ENCODE measurements around the gene DEPP1.

DNA sequence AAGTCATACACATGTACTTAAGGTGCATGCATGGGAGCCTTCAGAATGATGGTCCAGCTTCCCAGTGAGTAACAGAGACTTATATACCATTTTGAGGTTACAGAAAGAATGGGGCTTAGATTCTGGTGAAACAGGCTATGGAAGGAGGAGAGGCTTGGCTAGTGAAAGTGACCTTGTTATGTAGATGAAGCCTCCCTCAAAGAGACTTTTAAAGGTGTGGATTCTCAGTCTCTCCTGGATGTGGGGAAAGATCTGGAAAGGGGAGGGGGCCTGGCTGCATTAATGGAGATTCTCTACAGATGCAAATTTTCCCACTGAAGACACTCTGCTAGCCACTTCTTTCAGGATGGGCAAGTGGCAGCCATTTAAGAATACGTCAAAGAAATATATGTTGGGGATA lies 13.5 kb downstream of the DEPP1 start:
- TF ChIP-seq CTCF (IDR thresholded peaks at IDR 0.05) = no peak
- no peak for TF ChIP-seq MAFK (IDR thresholded peaks at IDR 0.05; ENCODE audit: partially characterized antibody)
- no peak for TF ChIP-seq NFE2L2 (conservative IDR thresholded peaks at IDR 0.05; ENCODE audit: low read length)
- no peak for TF ChIP-seq NR3C1 (IDR thresholded peaks at IDR 0.05)
- TF ChIP-seq POLR2A (IDR thresholded peaks at IDR 0.05; ENCODE audit: low read length) = no peak
- TF ChIP-seq MYC (IDR thresholded peaks at IDR 0.05; ENCODE audit: borderline replicate concordance, low read length) = no peak
